Adipocyte (in vitro differentiated cells): ENCODE data around the gene NOS3.
"Not testable (repeated sequence)": the region's sequence is repeated elsewhere in the genome, so short reads cannot be mapped to it uniquely, and the experiment has no call there.

ENCODE experiments used
- DNase-seq: peaks from one replicate; pipeline ENCODE4 v3.0.0-alpha.2; 2015; ENCODE audit warnings: low read depth
- H3K27me3 ChIP-seq: replicated peaks from 2 replicates; pipeline ENCODE4 v1.7.0; 2013; ENCODE audit warnings: mild to moderate bottlenecking, low read length, moderate library complexity; ENCODE audit not compliant: control insufficient read depth, insufficient read depth
- H3K36me3 ChIP-seq: 2 replicates; pipeline ENCODE4 v1.7.0; 2013; ENCODE audit warnings: low read length, mild to moderate bottlenecking, moderate library complexity; ENCODE audit not compliant: control insufficient read depth, insufficient read depth, severe bottlenecking
- H3K4me1 ChIP-seq: 2 replicates; pipeline ENCODE4 v1.7.0; 2013; ENCODE audit warnings: mild to moderate bottlenecking, low read length, moderate library complexity; ENCODE audit not compliant: control insufficient read depth, insufficient read depth
- H3K4me3 ChIP-seq: 2 replicates; pipeline ENCODE4 v1.7.0; 2013; ENCODE audit warnings: mild to moderate bottlenecking, low read length, moderate library complexity
- H3K9ac ChIP-seq: 2 replicates; pipeline ENCODE4 v1.7.0; 2013; ENCODE audit warnings: mild to moderate bottlenecking, low read length, moderate library complexity
- H3K9me3 ChIP-seq: 2 replicates; pipeline ENCODE4 v1.7.0; 2013; ENCODE audit warnings: mild to moderate bottlenecking, low read length, moderate library complexity; ENCODE audit not compliant: control insufficient read depth

NOS3 gene

GRCh38 chr7:151016942-151017341 is 26.1 kb downstream of the NOS3 start:
- Histone ChIP-seq H3K9ac (no peak overlapping the region), H3K27me3 (peaks cover 21% of the 10 kb centered on the region), H3K9me3 (no peaks in the 10 kb centered on the region), H3K4me1 (peaks cover 25% of the 10 kb centered on the region), H3K4me3 (no peak overlapping the region), H3K36me3 (no peaks in the 10 kb centered on the region)
- no peak for DNase-seq

GRCh38 chr7:151017370-151017952 is 26.6 kb downstream of the NOS3 start:
- no peaks in the 10 kb centered on the region for H3K36me3 ChIP-seq
- no peaks in the 10 kb centered on the region for H3K9me3 ChIP-seq
- peaks cover 22% of the 10 kb centered on the region for H3K4me1 ChIP-seq
- DNase-seq, result no peak
- no peak overlapping the region for H3K4me3 ChIP-seq
- peaks cover 18% of the 10 kb centered on the region for H3K27me3 ChIP-seq
- H3K9ac ChIP-seq, result no peak overlapping the region

GRCh38 chr7:151017953-151018420 is 27.2 kb downstream of the NOS3 start:
- H3K4me1 ChIP-seq, result peaks cover 17% of the 10 kb centered on the region
- no peak overlapping the region for H3K9ac ChIP-seq
- H3K9me3 ChIP-seq, result no peaks in the 10 kb centered on the region
- H3K4me3 ChIP-seq, result peak overlapping the region; percentile 61
- no peaks in the 10 kb centered on the region for H3K36me3 ChIP-seq
- peaks cover 16% of the 10 kb centered on the region for H3K27me3 ChIP-seq
- peak; percentile 79 for DNase-seq

GRCh38 chr7:151018421-151019129 is 27.8 kb downstream of the NOS3 start:
- H3K9ac ChIP-seq, result no peak overlapping the region
- H3K36me3 ChIP-seq, result no peaks in the 10 kb centered on the region
- no peaks in the 10 kb centered on the region for H3K9me3 ChIP-seq
- H3K4me1 ChIP-seq, result peaks cover 17% of the 10 kb centered on the region
- peaks cover 21% of the 10 kb centered on the region for H3K27me3 ChIP-seq
- peak; percentile 36 for DNase-seq
- H3K4me3 ChIP-seq, result peak overlapping the region; percentile 61

- Histone ChIP-seq H3K27me3 (peaks cover 23% of the 10 kb centered on the region), H3K9ac (no peak overlapping the region)
These were observed 28.3 kb downstream of the NOS3 start for GRCh38 chr7:151019130-151019447.

GRCh38 chr7:151020231-151020630 is 29.4 kb downstream of the NOS3 start:
- DNase-seq, result no peak
- Histone ChIP-seq H3K9ac (no peak overlapping the region), H3K27me3 (peaks cover 26% of the 10 kb centered on the region), H3K9me3 (no peaks in the 10 kb centered on the region), H3K36me3 (no peaks in the 10 kb centered on the region), H3K4me3 (no peak overlapping the region), H3K4me1 (peaks cover 10% of the 10 kb centered on the region)

More at GRCh38 chr7:151019130-151019447, 28.3 kb downstream of the NOS3 start:
- Histone ChIP-seq H3K4me1 (peaks cover 12% of the 10 kb centered on the region), H3K4me3 (peak overlapping the region; percentile 61), H3K9me3 (no peaks in the 10 kb centered on the region), H3K36me3 (no peaks in the 10 kb centered on the region)
- no peak for DNase-seq

GRCh38 chr7:151023232-151023631 is 32.4 kb downstream of the NOS3 start:
- no peaks in the 10 kb centered on the region for H3K36me3 ChIP-seq
- peaks cover 18% of the 10 kb centered on the region for H3K27me3 ChIP-seq
- no peaks in the 10 kb centered on the region for H3K9me3 ChIP-seq
- peaks cover 9% of the 10 kb centered on the region for H3K4me1 ChIP-seq
- H3K9ac ChIP-seq, result no peak overlapping the region
- H3K4me3 ChIP-seq, result no peak overlapping the region
- DNase-seq, result no peak

GRCh38 chr7:151024435-151025056 is 33.7 kb downstream of the NOS3 start, which contains the start of gene ATG9B:
ATG9B (minus strand) TSS chr7:151024494; CDS start chr7:151024423, 71 bp downstream.
- no peaks in the 10 kb centered on the region for H3K9me3 ChIP-seq
- no peak for DNase-seq
- H3K27me3 ChIP-seq, result peaks cover 15% of the 10 kb centered on the region
- no peak within 1 kb of the TSS for H3K4me3 ChIP-seq
- peaks cover 11% of the 10 kb centered on the region for H3K4me1 ChIP-seq
- no peak within 1 kb of the TSS for H3K9ac ChIP-seq
- H3K36me3 ChIP-seq, result no peaks in the 10 kb centered on the region

GRCh38 chr7:151025924-151026671 is 35.3 kb downstream of the NOS3 start:
- no peak for DNase-seq
- no peaks in the 10 kb centered on the region for H3K9me3 ChIP-seq
- no peak overlapping the region for H3K9ac ChIP-seq
- peaks cover 10% of the 10 kb centered on the region for H3K4me1 ChIP-seq
- H3K4me3 ChIP-seq, result no peak overlapping the region
- no peaks in the 10 kb centered on the region for H3K36me3 ChIP-seq
- peaks cover 15% of the 10 kb centered on the region for H3K27me3 ChIP-seq

- not testable (repeated sequence) for H3K9me3 ChIP-seq, H3K9ac ChIP-seq, DNase-seq, H3K36me3 ChIP-seq
- Histone ChIP-seq H3K4me3 (peak overlapping the region; percentile 91), H3K4me1 (peaks cover 10% of the 10 kb centered on the region), H3K27me3 (peaks cover 15% of the 10 kb centered on the region)
These were observed 36.2 kb downstream of the NOS3 start for GRCh38 chr7:151026771-151027727.
